Panc1 (cell line): ENCODE results near the gene PPARG. TPM values are rescaled to one million over a fixed set of nuclear protein-coding genes. Genes with fewer than 3 reads are reported as not detected.
A peak's percentile ranks its signal among the peaks of the same experiment; 100 is the strongest.

Source experiments
- ATAC-seq: fragments of 200-7000 bp; cut with Tn5 transposase; 2 replicates; pipeline ENCODE4 v1.9.1; 2020; ENCODE audit warnings: mild to moderate bottlenecking, moderate library complexity
- BruUV-seq: library from RNA; stranded (reverse); fragments of 400-500 nt; replicated peaks from 2 replicates; lab custom pipeline; 2021; lab: Mats Ljungman, UMichigan
- CTCF ChIA-PET: fragments of 300-600 bp; sonication (Branson Sonifier 250); formaldehyde crosslinking; loops from one replicate; lab custom pipeline; 2022; ENCODE audit warnings: antibody characterized with exemption; lab: Charles Lee
- POLR2A ChIA-PET: fragments of 300-600 bp; sonication (Branson Sonifier 250); formaldehyde crosslinking; loops from one replicate; lab custom pipeline; 2022; ENCODE audit warnings: antibody characterized with exemption; lab: Charles Lee
- DNase-seq: peaks from one replicate; pipeline ENCODE4 v3.0.0-alpha.2; 2010; ENCODE audit warnings: low read depth, low spot score
- H3K27ac ChIP-seq: 2 replicates; pipeline ENCODE4 v1.5.1; 2011; ENCODE audit warnings: mild to moderate bottlenecking, low read length, inconsistent platforms
- H3K27me3 ChIP-seq: fragments of 200-500 bp; sonication (Bioruptor generic); 2 replicates; pipeline ENCODE4 v1.6.0; 2014; ENCODE audit warnings: low read length, inconsistent platforms; ENCODE audit not compliant: control insufficient read depth, insufficient read depth
- H3K36me3 ChIP-seq: fragments of 200-500 bp; sonication (Bioruptor generic); 2 replicates; pipeline ENCODE4 v1.5.1; 2014; ENCODE audit warnings: inconsistent platforms, mild to moderate bottlenecking, low read length, moderate library complexity; ENCODE audit not compliant: control insufficient read depth, insufficient read depth
- H3K4me1 ChIP-seq: 2 replicates; pipeline ENCODE4 v1.5.1; 2011; ENCODE audit warnings: inconsistent platforms, mild to moderate bottlenecking, low read length, moderate library complexity; ENCODE audit not compliant: control insufficient read depth, insufficient read depth
- H3K4me3 ChIP-seq, 2 experiments: 2 replicates each; pipeline ENCODE4 v1.5.1; 2011 to 2012; ENCODE audit warnings: low read depth in 2 of 2, low read length in 2 of 2, mild to moderate bottlenecking in 2 of 2, inconsistent platforms in 1 of 2, moderate library complexity in 1 of 2
- H3K9me3 ChIP-seq: fragments of 200-500 bp; sonication (Bioruptor generic); 2 replicates; pipeline ENCODE4 v1.5.1; 2014; ENCODE audit warnings: low read depth, mild to moderate bottlenecking, inconsistent platforms, low read length, moderate library complexity; ENCODE audit not compliant: control insufficient read depth, insufficient read depth
- CTCF ChIP-seq: fragments of 450-650 bp; IDR thresholded peaks from 2 replicates; pipeline ENCODE4 v1.5.1; 2017; ENCODE audit warnings: mild to moderate bottlenecking
- POLR2AphosphoS5 ChIP-seq: IDR thresholded peaks from 2 replicates; pipeline ENCODE4 v1.6.1; 2012; ENCODE audit warnings: mild to moderate bottlenecking, low read depth, low read length, moderate library complexity
- REST ChIP-seq, 2 experiments: IDR thresholded peaks; 2 replicates each; pipeline ENCODE4 v1.6.1; 2011 to 2012; ENCODE audit warnings: low read depth in 2 of 2, control low read depth in 1 of 2, low read length in 1 of 2, mild to moderate bottlenecking in 1 of 2, moderate library complexity in 1 of 2; ENCODE audit not compliant: insufficient read depth in 1 of 2
- SIN3A ChIP-seq: IDR thresholded peaks from 2 replicates; pipeline ENCODE4 v1.6.1; 2012; ENCODE audit warnings: low read depth, mild to moderate bottlenecking, low read length, moderate library complexity, borderline replicate concordance; ENCODE audit not compliant: insufficient read depth
- TCF7L2 ChIP-seq: IDR thresholded peaks from 2 replicates; pipeline ENCODE4 v1.6.1; 2011; ENCODE audit warnings: mild to moderate bottlenecking, low read depth, low read length, inconsistent platforms
- in situ Hi-C: cut with HindIII; loops from 2 replicates; pipeline ENCODE4 v1.10.0; 2016; ENCODE audit warnings: low sequenced_read_pairs, low pct_unique_long_range_greater_than_20kb
- intact Hi-C: fragments of 100-400 bp; cut with micrococcal nuclease; formaldehyde crosslinking; loops from one replicate; pipeline ENCODE4 v1.10.0; 2022; ENCODE audit not compliant: unreplicated experiment
- total RNA-seq: library from RNA; stranded (reverse); gene quantifications from one replicate; pipeline ENCODE4 v1.2.1, GENCODE V29; 2021; ENCODE audit not compliant: unreplicated experiment

PPARG gene
- total RNA-seq, 1 experiment from 2014 or later, result 88.1 TPM

DNA sequence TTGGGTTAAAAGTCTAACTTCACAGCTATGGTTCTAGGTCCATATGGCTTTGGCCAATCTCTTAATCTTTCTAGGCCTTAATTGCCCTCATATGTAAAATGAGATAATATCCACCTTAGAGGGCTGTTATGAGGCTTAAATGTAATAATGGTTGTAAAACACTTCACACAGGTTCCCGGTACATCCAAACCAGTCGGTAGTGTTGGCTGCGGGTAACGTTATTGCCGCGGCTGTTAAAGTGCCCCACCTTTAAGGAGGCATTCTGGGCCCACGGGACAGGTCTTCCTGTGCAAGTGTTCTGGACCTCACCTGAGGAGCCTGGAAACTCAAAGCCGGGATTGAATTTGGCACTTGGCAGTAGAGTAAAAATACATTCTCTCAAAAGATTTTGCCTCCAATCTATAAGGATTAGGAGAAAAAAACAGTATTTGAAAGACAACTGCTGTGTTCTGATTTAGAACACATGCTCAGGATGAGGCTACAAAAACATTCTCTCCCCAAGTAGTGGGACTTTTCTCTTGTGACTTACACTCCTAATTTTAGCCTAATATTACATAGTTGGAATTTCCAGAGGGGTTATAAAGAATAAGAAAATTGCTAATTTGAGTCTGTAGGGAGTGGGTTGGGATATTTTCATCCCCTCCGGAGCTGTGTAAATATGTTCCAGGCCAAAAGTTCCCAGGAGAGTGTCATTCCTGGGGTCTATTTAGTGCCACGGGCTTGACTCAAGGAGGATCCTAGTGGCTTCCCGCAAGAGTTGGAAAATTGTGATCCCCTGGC, 150.5 kb downstream of the PPARG start:
- no peaks in the 10 kb centered on the region for H3K9me3 ChIP-seq
- H3K4me1 ChIP-seq, result peaks cover 30% of the 10 kb centered on the region
- intact Hi-C loops, result no loop called here
- in situ Hi-C loops, result no loop called here
- CTCF ChIA-PET, result no interaction called here
- H3K27me3 ChIP-seq, result no peaks in the 10 kb centered on the region
- TF ChIP-seq REST (IDR thresholded peaks at IDR 0.05; ENCODE audit: insufficient read depth in 1 of 2, low read depth in 2 of 2, low read length in 1 of 2) (no peak), CTCF (no peak)
- H3K27ac ChIP-seq, result peak overlapping the region; percentile 98; the same call in 1 of the 2 replicates
- no peaks in the 10 kb centered on the region for H3K36me3 ChIP-seq
- BruUV-seq, result no TSS peak
- ATAC-seq (no peak), DNase-seq (no peak)
- no peak overlapping the region for H3K4me3 ChIP-seq
- POLR2A ChIA-PET, result no interaction called here

GRCh38 chr3:12440927-12441714, 152.3 kb downstream of the PPARG start:
- Histone ChIP-seq H3K9me3 (no peaks in the 10 kb centered on the region), H3K4me3 (no peak overlapping the region), H3K36me3 (no peaks in the 10 kb centered on the region), H3K27ac (peak overlapping the region; percentile 98), H3K27me3 (no peaks in the 10 kb centered on the region), H3K4me1 (peaks cover 35% of the 10 kb centered on the region)
- DNase-seq, result no peak
- POLR2A ChIA-PET, result no interaction called here
- intact Hi-C loops, result no loop called here
- BruUV-seq, result no TSS peak
- ATAC-seq, result no peak
- in situ Hi-C loops, result no loop called here
- CTCF ChIA-PET, result no interaction called here
- no peak for TF ChIP-seq TCF7L2
- TF ChIP-seq REST (IDR thresholded peaks at IDR 0.05; ENCODE audit: insufficient read depth in 1 of 2, low read depth in 2 of 2, low read length in 1 of 2), result no peak
- TF ChIP-seq SIN3A, result no peak
- TF ChIP-seq POLR2AphosphoS5, result no peak
- no peak for TF ChIP-seq CTCF
